Measurements from ENCODE around the gene GABRG3. TPM values are rescaled to one million over a fixed set of nuclear protein-coding genes. Genes with fewer than 3 reads are reported as not detected.

Gene GABRG3
- total RNA-seq, 1 experiment from 2014 or later: 0.15 TPM

DNA sequence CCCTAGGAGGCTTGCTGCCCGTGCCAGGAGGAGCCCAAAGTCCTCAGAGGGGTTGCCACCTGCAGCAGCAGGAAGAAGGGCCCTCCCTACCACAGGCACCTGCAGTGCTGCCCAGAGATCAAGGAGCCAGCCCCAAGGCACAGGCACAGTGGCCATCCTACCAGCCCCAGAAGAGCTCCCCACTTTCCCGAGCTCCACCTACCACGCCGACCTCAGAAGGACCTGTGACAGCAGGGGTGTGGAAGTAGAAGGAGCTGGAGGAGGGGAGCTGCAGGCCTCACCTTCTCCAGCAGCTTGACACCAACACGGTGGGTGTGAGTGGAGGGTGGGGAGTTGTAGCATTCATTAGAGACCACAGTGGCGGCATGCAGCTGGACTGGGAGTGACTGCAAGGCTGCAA, 485.8 kb downstream of the GABRG3 start:
- H2BK15ac ChIP-seq (ENCODE audit: low read depth, low read length): no peak overlapping the region
- H2BK12ac ChIP-seq (ENCODE audit: insufficient read length, low read depth, low read length): no peak overlapping the region
- no peak overlapping the region for H3K4me2 ChIP-seq (ENCODE audit: insufficient read depth, insufficient read length, low read length)
- H3K36me3 Mint-ChIP-seq (ENCODE audit: insufficient read depth in 1 of 3, low read depth in 3 of 3): peaks cover 0 to 2% (median 0%) of the 10 kb centered on the region in 3 experiments; a peak in 2 of 7 replicates
- no peaks in the 10 kb centered on the region for H3K79me2 ChIP-seq (ENCODE audit: insufficient read depth, low read length)
- H3K23ac ChIP-seq (ENCODE audit: insufficient read length, low read depth, low read length): no peak overlapping the region
- no peak overlapping the region for H3T11ph ChIP-seq (ENCODE audit: low read length)
- H3K4me3 Mint-ChIP-seq: no peak overlapping the region
- TF ChIP-seq, protein P1, sequence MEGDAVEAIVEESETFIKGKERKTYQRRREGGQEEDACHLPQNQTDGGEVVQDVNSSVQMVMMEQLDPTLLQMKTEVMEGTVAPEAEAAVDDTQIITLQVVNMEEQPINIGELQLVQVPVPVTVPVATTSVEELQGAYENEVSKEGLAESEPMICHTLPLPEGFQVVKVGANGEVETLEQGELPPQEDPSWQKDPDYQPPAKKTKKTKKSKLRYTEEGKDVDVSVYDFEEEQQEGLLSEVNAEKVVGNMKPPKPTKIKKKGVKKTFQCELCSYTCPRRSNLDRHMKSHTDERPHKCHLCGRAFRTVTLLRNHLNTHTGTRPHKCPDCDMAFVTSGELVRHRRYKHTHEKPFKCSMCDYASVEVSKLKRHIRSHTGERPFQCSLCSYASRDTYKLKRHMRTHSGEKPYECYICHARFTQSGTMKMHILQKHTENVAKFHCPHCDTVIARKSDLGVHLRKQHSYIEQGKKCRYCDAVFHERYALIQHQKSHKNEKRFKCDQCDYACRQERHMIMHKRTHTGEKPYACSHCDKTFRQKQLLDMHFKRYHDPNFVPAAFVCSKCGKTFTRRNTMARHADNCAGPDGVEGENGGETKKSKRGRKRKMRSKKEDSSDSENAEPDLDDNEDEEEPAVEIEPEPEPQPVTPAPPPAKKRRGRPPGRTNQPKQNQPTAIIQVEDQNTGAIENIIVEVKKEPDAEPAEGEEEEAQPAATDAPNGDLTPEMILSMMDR (conservative IDR thresholded peaks at IDR 0.05): no peak
- peak overlapping the region in 1 of 3 experiments; percentile 72; a peak in 1 of 7 replicates for H3K27ac Mint-ChIP-seq
- H3K14ac ChIP-seq (ENCODE audit: insufficient read depth, low read length): no peak overlapping the region
- H3K27me3 ChIP-seq (ENCODE audit: insufficient read depth, low read length): no peaks in the 10 kb centered on the region
- no peak overlapping the region for H2BK120ac ChIP-seq (ENCODE audit: low read depth, low read length, poor library complexity, severe bottlenecking)
- no peaks in the 10 kb centered on the region for H3K9me3 ChIP-seq (ENCODE audit: control insufficient read depth, low read depth, low read length)
- H4K91ac ChIP-seq (ENCODE audit: insufficient read length, low read depth, low read length): no peak overlapping the region
- DNase-seq: no peak
- H3K4me1 ChIP-seq (ENCODE audit: insufficient read depth, low read length): no peaks in the 10 kb centered on the region
- no peaks in the 10 kb centered on the region; the same call in 1 of the 2 replicates for H3K27me3 Mint-ChIP-seq (ENCODE audit: low read depth)
- no peaks in the 10 kb centered on the region; a peak in 1 of 5 replicates for H3K9me3 Mint-ChIP-seq
- H3K27ac ChIP-seq (ENCODE audit: insufficient read length, low read depth, low read length): no peak overlapping the region
- no peak overlapping the region for H3K4ac ChIP-seq (ENCODE audit: low read depth, low read length)
- no peak overlapping the region for H4K8ac ChIP-seq (replicated peaks; ENCODE audit: insufficient read length, low read depth, low read length)
- no peak overlapping the region for H2BK5ac ChIP-seq (ENCODE audit: insufficient read length, low read length)
- no peaks in the 10 kb centered on the region for H3K4me1 Mint-ChIP-seq
- H4K5ac ChIP-seq (ENCODE audit: insufficient read length, low read depth, low read length): no peak overlapping the region
- H3K56ac ChIP-seq (ENCODE audit: insufficient read length, low read depth, low read length): no peak overlapping the region
- H3K18ac ChIP-seq (ENCODE audit: insufficient read length, low read depth, low read length): no peak overlapping the region
- H2AFZ ChIP-seq (ENCODE audit: low read length): no peak overlapping the region
- no peak overlapping the region for H2BK20ac ChIP-seq (ENCODE audit: low read depth, low read length, poor library complexity, severe bottlenecking)
- no peak overlapping the region for H3K9ac ChIP-seq (ENCODE audit: extremely low read depth, insufficient read length, low read length)
- H2AK5ac ChIP-seq (ENCODE audit: insufficient read length, low read length): no peak overlapping the region
- WGBS (ENCODE audit: extremely low coverage, insufficient read length, low lambda C conversion rate): no CpG with 5 or more reads among the region's 6 CpGs
- no peaks in the 10 kb centered on the region for H3K79me1 ChIP-seq (ENCODE audit: insufficient read depth, low read depth, low read length, poor library complexity, severe bottlenecking)
- no peaks in the 10 kb centered on the region for H4K20me1 ChIP-seq (ENCODE audit: control insufficient read depth, insufficient read depth, insufficient read length)
- no peaks in the 10 kb centered on the region for H3K23me2 ChIP-seq (ENCODE audit: insufficient read length, low read depth, low read length, poor library complexity, severe bottlenecking)
